Measurements from ENCODE around the gene UBC.

GRCh38 chr12:124861898-124862676 is 52.4 kb downstream of the UBC start:
- TF ChIP-seq CTCF (IDR thresholded peaks at IDR 0.05) (no peak), POLR2A (IDR thresholded peaks at IDR 0.05) (no peak), POLR2AphosphoS5 (IDR thresholded peaks at IDR 0.05) (no peak)

Data from breast epithelium (tissue), 3 donors.